K562 (cell line): Measurements from ENCODE around the gene TSPAN11. TPM values are rescaled to one million over a fixed set of nuclear protein-coding genes. Genes with fewer than 3 reads are reported as not detected.

Experiments
- BRF1 ChIP-seq: IDR thresholded peaks from 3 replicates; pipeline ENCODE4 v1.6.1; 2011; ENCODE audit warnings: borderline replicate concordance, mild to moderate bottlenecking; ENCODE audit not compliant: insufficient read length; ENCODE audit errors: extremely low read depth
- FOXK1 ChIP-seq: sonication (generic); formaldehyde crosslinking; IDR thresholded peaks from 2 replicates; pipeline ENCODE4 v1.8.0; 2022; ENCODE audit warnings: missing genetic modification reagents, mild to moderate bottlenecking, borderline replicate concordance
- MXI1 ChIP-seq: IDR thresholded peaks from 2 replicates; pipeline ENCODE4 v1.6.1; 2011; ENCODE audit warnings: low read depth, mild to moderate bottlenecking, improper control_type of control experiment, low read length
- polyA plus RNA-seq, 8 experiments: library from polyadenylated mRNA; depleted of rRNA in 4 of 8; stranded (reverse) in 5 of 8; unstranded in 3 of 8; fragments of >200 nt; fragmentation: Nextera tagmentation in 2 of 8; fragmentation: Illumina TruSeq in 1 of 8; extraction: Ambion mirVana in 2 of 8; extraction: Trizol in 1 of 8; gene quantifications; 2 replicates each; pipeline versions ENCODE4 v1.2.1 to v1.2.3, GENCODE V29; 2011 to 2014; ENCODE audit warnings: inconsistent platforms in 1 of 8, missing spikeins in 1 of 8
- total RNA-seq, 7 experiments: library from RNA; depleted of rRNA in 6 of 7; stranded (reverse); fragments of >200 nt in 6 of 7; fragmentation: Illumina TruSeq in 2 of 7; extraction: Trizol in 2 of 7; gene quantifications; 2 replicates each; pipeline versions ENCODE4 v1.2.1 to v1.2.3, GENCODE V29; 2011 to 2021; ENCODE audit warnings: low replicate concordance in 1 of 7
- TF ChIP-seq, protein P1 (sequence below): sonication (generic); formaldehyde crosslinking; IDR thresholded peaks from 2 replicates; pipeline ENCODE4 v1.8.1; 2022; ENCODE audit warnings: missing genetic modification reagents
- TF ChIP-seq, protein P2 (sequence below), 2 experiments: fragments of 450-650 bp in 1 of 2; sonication (generic) in 1 of 2; formaldehyde crosslinking in 1 of 2; IDR thresholded peaks; 2 replicates each; pipeline versions ENCODE4 v1.7.1 to v1.9.0; 2016 to 2022; ENCODE audit warnings: inconsistent platforms in 1 of 2, mild to moderate bottlenecking in 1 of 2, missing genetic modification reagents in 1 of 2

Gene TSPAN11
- total and polyA plus RNA-seq, 9 of the 15 experiments (the other 6 are each of a cell fraction or from before 2014, with no cell fraction given): not detected

DNA sequence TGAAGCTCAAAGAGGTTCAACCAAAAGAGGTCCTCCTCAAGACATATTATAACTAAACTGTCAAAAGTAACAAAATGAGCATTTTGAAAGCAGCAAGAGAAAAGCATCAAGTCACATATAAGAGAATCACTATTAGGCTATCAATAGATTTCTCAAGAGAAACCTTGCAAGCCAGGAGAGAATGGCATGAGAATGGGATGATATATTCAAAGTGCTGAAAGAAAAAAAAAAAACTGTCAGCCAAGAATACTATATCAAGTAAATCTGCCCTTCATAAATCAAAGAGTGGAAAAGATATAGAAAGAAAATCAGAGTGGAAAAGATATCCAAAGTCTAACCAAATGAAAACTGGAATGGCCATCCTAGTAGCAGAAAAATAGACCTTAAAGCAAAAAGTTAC, 39.3 kb upstream of the TSPAN11 start (continued):
- TF ChIP-seq FOXK1 (CRISPR knock-in tag) (no peak), MXI1 (no peak), BRF1 (no peak)
- TF ChIP-seq, protein P1, sequence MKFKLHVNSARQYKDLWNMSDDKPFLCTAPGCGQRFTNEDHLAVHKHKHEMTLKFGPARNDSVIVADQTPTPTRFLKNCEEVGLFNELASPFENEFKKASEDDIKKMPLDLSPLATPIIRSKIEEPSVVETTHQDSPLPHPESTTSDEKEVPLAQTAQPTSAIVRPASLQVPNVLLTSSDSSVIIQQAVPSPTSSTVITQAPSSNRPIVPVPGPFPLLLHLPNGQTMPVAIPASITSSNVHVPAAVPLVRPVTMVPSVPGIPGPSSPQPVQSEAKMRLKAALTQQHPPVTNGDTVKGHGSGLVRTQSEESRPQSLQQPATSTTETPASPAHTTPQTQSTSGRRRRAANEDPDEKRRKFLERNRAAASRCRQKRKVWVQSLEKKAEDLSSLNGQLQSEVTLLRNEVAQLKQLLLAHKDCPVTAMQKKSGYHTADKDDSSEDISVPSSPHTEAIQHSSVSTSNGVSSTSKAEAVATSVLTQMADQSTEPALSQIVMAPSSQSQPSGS (CRISPR knock-in tag): no peak
- TF ChIP-seq, protein P2, sequence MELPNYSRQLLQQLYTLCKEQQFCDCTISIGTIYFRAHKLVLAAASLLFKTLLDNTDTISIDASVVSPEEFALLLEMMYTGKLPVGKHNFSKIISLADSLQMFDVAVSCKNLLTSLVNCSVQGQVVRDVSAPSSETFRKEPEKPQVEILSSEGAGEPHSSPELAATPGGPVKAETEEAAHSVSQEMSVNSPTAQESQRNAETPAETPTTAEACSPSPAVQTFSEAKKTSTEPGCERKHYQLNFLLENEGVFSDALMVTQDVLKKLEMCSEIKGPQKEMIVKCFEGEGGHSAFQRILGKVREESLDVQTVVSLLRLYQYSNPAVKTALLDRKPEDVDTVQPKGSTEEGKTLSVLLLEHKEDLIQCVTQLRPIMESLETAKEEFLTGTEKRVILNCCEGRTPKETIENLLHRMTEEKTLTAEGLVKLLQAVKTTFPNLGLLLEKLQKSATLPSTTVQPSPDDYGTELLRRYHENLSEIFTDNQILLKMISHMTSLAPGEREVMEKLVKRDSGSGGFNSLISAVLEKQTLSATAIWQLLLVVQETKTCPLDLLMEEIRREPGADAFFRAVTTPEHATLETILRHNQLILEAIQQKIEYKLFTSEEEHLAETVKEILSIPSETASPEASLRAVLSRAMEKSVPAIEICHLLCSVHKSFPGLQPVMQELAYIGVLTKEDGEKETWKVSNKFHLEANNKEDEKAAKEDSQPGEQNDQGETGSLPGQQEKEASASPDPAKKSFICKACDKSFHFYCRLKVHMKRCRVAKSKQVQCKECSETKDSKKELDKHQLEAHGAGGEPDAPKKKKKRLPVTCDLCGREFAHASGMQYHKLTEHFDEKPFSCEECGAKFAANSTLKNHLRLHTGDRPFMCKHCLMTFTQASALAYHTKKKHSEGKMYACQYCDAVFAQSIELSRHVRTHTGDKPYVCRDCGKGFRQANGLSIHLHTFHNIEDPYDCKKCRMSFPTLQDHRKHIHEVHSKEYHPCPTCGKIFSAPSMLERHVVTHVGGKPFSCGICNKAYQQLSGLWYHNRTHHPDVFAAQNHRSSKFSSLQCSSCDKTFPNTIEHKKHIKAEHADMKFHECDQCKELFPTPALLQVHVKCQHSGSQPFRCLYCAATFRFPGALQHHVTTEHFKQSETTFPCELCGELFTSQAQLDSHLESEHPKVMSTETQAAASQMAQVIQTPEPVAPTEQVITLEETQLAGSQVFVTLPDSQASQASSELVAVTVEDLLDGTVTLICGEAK (IDR thresholded peaks at IDR 0.05): no peak
- TF ChIP-seq, protein P2 (CRISPR knock-in tag; IDR thresholded peaks at IDR 0.05): no peak
